ENCODE measurements around the gene ANO1. TPM values are rescaled to one million over a fixed set of nuclear protein-coding genes. Genes with fewer than 3 reads are reported as not detected.

ANO1 gene
- polyA plus RNA-seq, 3 donors = not detected

DNA sequence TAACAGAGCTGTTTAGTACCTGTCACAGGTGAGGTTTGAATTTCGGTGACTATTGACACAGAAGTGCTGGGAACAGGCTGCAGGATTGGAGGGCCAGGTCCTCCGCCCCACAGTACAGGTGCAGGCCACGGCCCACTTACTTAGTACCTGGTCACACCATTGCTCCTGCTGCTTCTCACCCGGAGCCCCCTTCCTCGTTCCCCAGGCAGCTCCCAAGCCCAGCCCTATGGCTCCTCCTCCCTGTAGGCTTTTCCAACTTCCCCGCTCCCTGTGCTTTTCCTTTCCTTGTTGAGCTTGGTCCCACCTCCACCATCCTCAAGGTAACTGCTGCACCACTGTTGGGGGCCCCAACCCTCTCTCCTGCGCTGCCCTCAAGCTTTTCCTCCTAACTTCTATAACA lies 27.9 kb upstream of the ANO1 start:
- no peak overlapping the region for H2AFZ ChIP-seq (ENCODE audit: insufficient read depth, low read depth, low read length, poor library complexity, severe bottlenecking)
- peaks cover 0 to 2% of the 10 kb centered on the region in 2 donors for H3K27me3 ChIP-seq (ENCODE audit: control insufficient read depth in 2 of 2, insufficient read depth in 2 of 2, low read length in 2 of 2)
- H3K9ac ChIP-seq (ENCODE audit: insufficient read depth, low read length, poor library complexity, severe bottlenecking) = no peak overlapping the region
- H3K27ac Mint-ChIP-seq = no peak overlapping the region
- 68% methylated on average over 7 of the region's 7 CpGs for WGBS (ENCODE audit: insufficient coverage)
- H3K27ac ChIP-seq (ENCODE audit: low read depth in 1 of 2, low read length in 2 of 2) = no peak overlapping the region
- TF ChIP-seq, protein P1, sequence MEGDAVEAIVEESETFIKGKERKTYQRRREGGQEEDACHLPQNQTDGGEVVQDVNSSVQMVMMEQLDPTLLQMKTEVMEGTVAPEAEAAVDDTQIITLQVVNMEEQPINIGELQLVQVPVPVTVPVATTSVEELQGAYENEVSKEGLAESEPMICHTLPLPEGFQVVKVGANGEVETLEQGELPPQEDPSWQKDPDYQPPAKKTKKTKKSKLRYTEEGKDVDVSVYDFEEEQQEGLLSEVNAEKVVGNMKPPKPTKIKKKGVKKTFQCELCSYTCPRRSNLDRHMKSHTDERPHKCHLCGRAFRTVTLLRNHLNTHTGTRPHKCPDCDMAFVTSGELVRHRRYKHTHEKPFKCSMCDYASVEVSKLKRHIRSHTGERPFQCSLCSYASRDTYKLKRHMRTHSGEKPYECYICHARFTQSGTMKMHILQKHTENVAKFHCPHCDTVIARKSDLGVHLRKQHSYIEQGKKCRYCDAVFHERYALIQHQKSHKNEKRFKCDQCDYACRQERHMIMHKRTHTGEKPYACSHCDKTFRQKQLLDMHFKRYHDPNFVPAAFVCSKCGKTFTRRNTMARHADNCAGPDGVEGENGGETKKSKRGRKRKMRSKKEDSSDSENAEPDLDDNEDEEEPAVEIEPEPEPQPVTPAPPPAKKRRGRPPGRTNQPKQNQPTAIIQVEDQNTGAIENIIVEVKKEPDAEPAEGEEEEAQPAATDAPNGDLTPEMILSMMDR (IDR thresholded peaks at IDR 0.05) = no peak
- H3K27me3 Mint-ChIP-seq (ENCODE audit: low read depth in 3 of 3) = peaks cover 12 to 22% (median 14%) of the 10 kb centered on the region in 3 donors
- H3K4me1 ChIP-seq (ENCODE audit: control insufficient read depth in 1 of 2, insufficient read depth in 2 of 2, low read length in 2 of 2) = no peaks in the 10 kb centered on the region
- no peak overlapping the region for H3K4me3 ChIP-seq (replicated peaks in 1 of 3; ENCODE audit: low read depth in 2 of 3, low read length in 3 of 3)
- peaks cover 0 to 9% (median 0%) of the 10 kb centered on the region in 7 donors for H3K9me3 Mint-ChIP-seq
- no peak overlapping the region for H3K4me3 Mint-ChIP-seq
- no peaks in the 10 kb centered on the region for H3K9me3 ChIP-seq (replicated peaks in 1 of 2; ENCODE audit: control insufficient read depth in 1 of 2, insufficient read depth in 1 of 2, low read length in 2 of 2)
- no peaks in the 10 kb centered on the region for H4K20me1 ChIP-seq (ENCODE audit: insufficient read depth, low read length)
- H3K79me2 ChIP-seq (ENCODE audit: insufficient read depth, low read length) = no peaks in the 10 kb centered on the region
- H3K36me3 ChIP-seq (replicated peaks in 1 of 2; ENCODE audit: control insufficient read depth in 1 of 2, insufficient read depth in 2 of 2, low read length in 2 of 2) = no peaks in the 10 kb centered on the region
- H3K36me3 Mint-ChIP-seq = no peaks in the 10 kb centered on the region
- no peak overlapping the region for H3K4me2 ChIP-seq (replicated peaks; ENCODE audit: extremely low read depth, low read length, poor library complexity, severe bottlenecking)
- no peak for DNase-seq
- intact Hi-C loops (cut with micrococcal nuclease) = no loop called here
- no peaks in the 10 kb centered on the region for H3K4me1 Mint-ChIP-seq

DNA sequence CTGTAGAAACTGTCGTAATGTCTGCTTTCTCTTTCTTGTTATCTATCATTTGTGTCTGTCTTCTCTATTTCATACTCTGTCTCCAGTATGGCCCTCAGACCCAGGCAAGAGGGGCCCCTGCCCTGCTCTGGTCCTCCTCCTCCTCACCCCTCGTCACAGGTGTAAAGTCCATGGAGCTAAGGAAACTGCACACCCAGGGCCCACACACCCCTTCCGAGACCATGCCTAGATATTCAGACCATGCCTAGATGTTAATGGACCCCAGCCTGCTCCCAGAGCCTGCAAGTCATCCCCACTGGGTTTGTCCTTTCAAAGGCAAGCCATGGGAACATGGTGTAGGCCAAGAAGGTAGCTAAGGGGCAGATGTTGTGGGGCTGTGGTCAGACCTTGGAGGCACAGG lies 24.1 kb upstream of the ANO1 start:
- no peak overlapping the region for H3K27ac ChIP-seq (ENCODE audit: low read depth in 1 of 2, low read length in 2 of 2)
- TF ChIP-seq, protein P1 (IDR thresholded peaks at IDR 0.05) = no peak
- H3K4me3 Mint-ChIP-seq = no peak overlapping the region
- H2AFZ ChIP-seq (ENCODE audit: insufficient read depth, low read depth, low read length, poor library complexity, severe bottlenecking) = no peak overlapping the region
- H3K4me1 ChIP-seq (ENCODE audit: control insufficient read depth in 1 of 2, insufficient read depth in 2 of 2, low read length in 2 of 2) = no peaks in the 10 kb centered on the region
- H3K4me1 Mint-ChIP-seq = no peaks in the 10 kb centered on the region
- H3K4me3 ChIP-seq (replicated peaks in 1 of 3; ENCODE audit: low read depth in 2 of 3, low read length in 3 of 3) = no peak overlapping the region
- H3K9me3 ChIP-seq (replicated peaks in 1 of 2; ENCODE audit: control insufficient read depth in 1 of 2, insufficient read depth in 1 of 2, low read length in 2 of 2) = no peaks in the 10 kb centered on the region
- no peaks in the 10 kb centered on the region for H4K20me1 ChIP-seq (ENCODE audit: insufficient read depth, low read length)
- H3K4me2 ChIP-seq (replicated peaks; ENCODE audit: extremely low read depth, low read length, poor library complexity, severe bottlenecking) = no peak overlapping the region
- H3K27me3 ChIP-seq (ENCODE audit: control insufficient read depth in 2 of 2, insufficient read depth in 2 of 2, low read length in 2 of 2) = no peaks in the 10 kb centered on the region
- no peak overlapping the region for H3K27ac Mint-ChIP-seq
- peaks cover 3 to 20% (median 13%) of the 10 kb centered on the region in 7 donors for H3K9me3 Mint-ChIP-seq
- no peaks in the 10 kb centered on the region for H3K36me3 Mint-ChIP-seq
- H3K79me2 ChIP-seq (ENCODE audit: insufficient read depth, low read length) = no peaks in the 10 kb centered on the region
- intact Hi-C loops (cut with micrococcal nuclease) = no loop called here
- H3K9ac ChIP-seq (ENCODE audit: insufficient read depth, low read length, poor library complexity, severe bottlenecking) = no peak overlapping the region
- WGBS (ENCODE audit: insufficient coverage) = 83% methylated on average over 3 of the region's 3 CpGs
- no peaks in the 10 kb centered on the region for H3K36me3 ChIP-seq (replicated peaks in 1 of 2; ENCODE audit: control insufficient read depth in 1 of 2, insufficient read depth in 2 of 2, low read length in 2 of 2)
- DNase-seq = no peak
- peaks cover 8 to 16% (median 9%) of the 10 kb centered on the region in 3 donors for H3K27me3 Mint-ChIP-seq (ENCODE audit: low read depth in 3 of 3)
